ENCODE data around the gene TAS2R13.

Gene TAS2R13

DNA sequence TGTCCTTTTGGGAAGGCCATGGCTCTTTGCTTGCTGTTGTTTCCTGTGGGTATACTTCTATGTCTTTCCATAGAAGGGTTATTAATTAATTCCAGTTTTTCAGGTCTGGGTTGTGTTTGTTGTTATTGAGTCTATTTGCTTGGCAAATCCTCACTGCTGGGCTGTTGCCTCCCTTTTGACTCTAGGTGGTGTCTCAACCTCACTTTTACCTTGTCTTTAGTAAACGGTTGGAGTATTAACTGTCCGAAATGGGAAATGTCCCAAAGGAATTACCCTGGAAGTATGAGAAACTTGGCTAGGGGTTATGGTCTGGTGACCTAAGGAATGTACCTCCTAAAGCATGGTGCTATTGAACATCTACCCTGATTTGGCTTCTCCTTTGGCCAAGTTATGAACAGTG lies 42.0 kb downstream of the TAS2R13 start:
- no peak for DNase-seq

DNA sequence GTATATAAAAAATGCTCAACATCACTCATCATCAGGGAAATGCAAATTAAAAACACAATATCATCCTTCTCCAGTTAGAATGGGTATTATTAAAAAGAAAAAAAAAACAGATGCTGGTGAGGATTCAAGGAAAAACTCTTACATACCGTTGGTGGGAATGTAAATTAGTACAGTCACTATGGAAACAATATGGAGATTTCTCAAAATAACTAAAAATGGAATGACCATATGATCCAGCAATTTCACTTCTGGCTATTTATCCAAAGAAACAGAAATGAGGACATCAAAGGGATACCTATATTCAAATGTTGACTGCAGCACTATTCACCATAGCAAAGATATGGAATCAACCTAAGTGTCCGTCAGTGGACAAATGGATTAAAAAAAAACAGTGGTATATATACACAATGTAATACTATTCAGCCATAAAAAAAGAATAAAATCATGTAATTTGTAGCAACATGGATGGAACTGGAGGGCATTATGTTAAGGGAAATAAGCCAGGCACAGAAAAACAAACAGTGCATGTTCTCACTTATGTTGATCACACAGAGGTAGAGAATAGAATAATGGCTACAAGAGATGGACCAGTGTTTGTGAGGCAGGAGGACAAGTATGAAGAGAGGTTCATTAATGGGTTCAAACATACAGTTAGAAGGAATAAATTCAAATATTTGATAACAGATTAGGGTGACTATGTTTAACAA lies 45.7 kb downstream of the TAS2R13 start:
- DNase-seq: no peak

DNA sequence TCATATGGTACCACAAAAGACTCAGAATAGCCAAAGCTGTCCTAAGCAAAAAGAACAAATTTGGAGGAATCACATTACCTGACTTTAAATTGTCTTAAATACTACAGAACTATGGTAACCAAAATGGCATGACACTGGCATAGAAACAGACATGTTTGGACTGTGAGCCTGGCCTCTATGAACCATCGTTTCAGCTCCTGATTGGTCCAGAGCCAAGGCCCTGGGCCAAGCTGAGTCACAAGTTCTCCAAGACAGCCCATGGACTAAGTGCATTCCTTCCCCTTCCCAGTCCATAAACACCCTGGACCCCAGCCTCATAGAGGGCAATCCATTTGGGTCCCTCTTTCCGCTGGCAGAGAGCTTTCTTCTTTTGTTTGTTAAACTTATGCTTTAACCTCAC lies 48.0 kb downstream of the TAS2R13 start:
- DNase-seq: no peak

All from NCI-H82 (cell line).